HCT116 (cell line): ENCODE measurements around the gene ANXA8.

Experiments
- CEBPB ChIP-seq: IDR thresholded peaks from 2 replicates; pipeline ENCODE4 v1.6.1; 2012; ENCODE audit warnings: low read depth
- EZH2 ChIP-seq: fragments of 200-600 bp; sonication (generic); IDR thresholded peaks from 2 replicates; pipeline ENCODE4 v1.6.1; 2017; ENCODE audit warnings: antibody characterized with exemption, mixed run types
- EZH2phosphoT487 ChIP-seq: fragments of 200-600 bp; IDR thresholded peaks from 2 replicates; pipeline ENCODE4 v1.6.1; 2018; ENCODE audit warnings: antibody characterized with exemption, borderline replicate concordance
- FOSL1 ChIP-seq: IDR thresholded peaks from 2 replicates; pipeline ENCODE4 v1.6.1; 2012; ENCODE audit warnings: low read depth
- JUND ChIP-seq: IDR thresholded peaks from 2 replicates; pipeline ENCODE4 v1.6.1; 2012
- POLR2A ChIP-seq: IDR thresholded peaks from 2 replicates; pipeline ENCODE4 v1.7.0; 2011; ENCODE audit warnings: borderline replicate concordance; ENCODE audit not compliant: insufficient read depth, insufficient read length; ENCODE audit errors: extremely low read depth
- POLR2AphosphoS5 ChIP-seq: IDR thresholded peaks from 2 replicates; pipeline ENCODE4 v1.6.1; 2011; ENCODE audit warnings: mild to moderate bottlenecking, low read depth, low read length, moderate library complexity
- RAD21 ChIP-seq: IDR thresholded peaks from 2 replicates; pipeline ENCODE4 v1.6.1; 2012; ENCODE audit warnings: low read depth, mild to moderate bottlenecking
- SP1 ChIP-seq: IDR thresholded peaks from 2 replicates; pipeline ENCODE4 v1.6.1; 2012; ENCODE audit warnings: low read depth
- YY1 ChIP-seq: IDR thresholded peaks from 2 replicates; pipeline ENCODE4 v1.6.1; 2011; ENCODE audit warnings: low read length, low read depth, moderate library complexity, mild to moderate bottlenecking; ENCODE audit not compliant: insufficient replicate concordance; ENCODE audit errors: extremely low read depth
- ZNF274 ChIP-seq: fragments of 200-500 bp; sonication (Bioruptor generic); IDR thresholded peaks from 2 replicates; pipeline ENCODE4 v1.6.1; 2014; ENCODE audit warnings: mild to moderate bottlenecking, low read depth, low read length, inconsistent platforms
- TF ChIP-seq, protein P1 (sequence below), 3 experiments: fragments of 200-600 bp in 1 of 3; sonication (generic) in 1 of 3; IDR thresholded peaks in 2 of 3; conservative IDR thresholded peaks in 1 of 3; 2 replicates each; pipeline ENCODE4 v1.5.1; 2012 to 2017; ENCODE audit warnings: low read depth in 2 of 3, low read length in 2 of 3, antibody characterized with exemption in 1 of 3, borderline replicate concordance in 1 of 3, control low read depth in 1 of 3, mild to moderate bottlenecking in 1 of 3, mixed read lengths in 1 of 3, mixed run types in 1 of 3, moderate library complexity in 1 of 3; ENCODE audit not compliant: insufficient read depth in 1 of 3
- TF ChIP-seq, protein P2 (sequence below): IDR thresholded peaks from 2 replicates; pipeline ENCODE4 v1.6.1; 2012

DNA sequence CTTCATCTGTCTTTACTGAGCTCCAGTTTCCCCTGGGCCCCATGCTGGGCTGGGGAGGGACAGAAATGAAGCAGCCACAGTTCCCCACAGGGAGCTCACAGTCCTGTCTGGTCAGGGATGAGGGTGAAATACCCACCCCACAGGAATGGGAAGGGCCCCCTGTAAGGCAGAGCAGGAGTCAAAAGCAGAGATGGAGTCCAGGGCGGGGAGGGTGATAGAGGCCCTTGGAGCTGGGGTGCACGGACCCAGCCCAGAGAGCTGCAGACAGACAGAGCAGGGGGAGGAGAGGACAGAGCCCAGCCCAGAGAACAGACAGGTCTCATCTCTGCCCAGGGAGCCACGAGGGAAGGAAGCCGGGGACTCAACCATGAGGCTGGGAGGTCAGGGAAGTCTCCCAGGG is 64.9 kb downstream of the ANXA8 start:
- TF ChIP-seq, protein P1, sequence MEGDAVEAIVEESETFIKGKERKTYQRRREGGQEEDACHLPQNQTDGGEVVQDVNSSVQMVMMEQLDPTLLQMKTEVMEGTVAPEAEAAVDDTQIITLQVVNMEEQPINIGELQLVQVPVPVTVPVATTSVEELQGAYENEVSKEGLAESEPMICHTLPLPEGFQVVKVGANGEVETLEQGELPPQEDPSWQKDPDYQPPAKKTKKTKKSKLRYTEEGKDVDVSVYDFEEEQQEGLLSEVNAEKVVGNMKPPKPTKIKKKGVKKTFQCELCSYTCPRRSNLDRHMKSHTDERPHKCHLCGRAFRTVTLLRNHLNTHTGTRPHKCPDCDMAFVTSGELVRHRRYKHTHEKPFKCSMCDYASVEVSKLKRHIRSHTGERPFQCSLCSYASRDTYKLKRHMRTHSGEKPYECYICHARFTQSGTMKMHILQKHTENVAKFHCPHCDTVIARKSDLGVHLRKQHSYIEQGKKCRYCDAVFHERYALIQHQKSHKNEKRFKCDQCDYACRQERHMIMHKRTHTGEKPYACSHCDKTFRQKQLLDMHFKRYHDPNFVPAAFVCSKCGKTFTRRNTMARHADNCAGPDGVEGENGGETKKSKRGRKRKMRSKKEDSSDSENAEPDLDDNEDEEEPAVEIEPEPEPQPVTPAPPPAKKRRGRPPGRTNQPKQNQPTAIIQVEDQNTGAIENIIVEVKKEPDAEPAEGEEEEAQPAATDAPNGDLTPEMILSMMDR (IDR thresholded peaks at IDR 0.05 in 2 of 3, conservative IDR thresholded peaks at IDR 0.05 in 1 of 3; ENCODE audit: borderline replicate concordance in 1 of 3, insufficient read depth in 1 of 3, low read depth in 2 of 3, low read length in 2 of 3) = no peak
- TF ChIP-seq ZNF274 = no peak
- TF ChIP-seq, protein P2, sequence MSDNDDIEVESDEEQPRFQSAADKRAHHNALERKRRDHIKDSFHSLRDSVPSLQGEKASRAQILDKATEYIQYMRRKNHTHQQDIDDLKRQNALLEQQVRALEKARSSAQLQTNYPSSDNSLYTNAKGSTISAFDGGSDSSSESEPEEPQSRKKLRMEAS = no peak
- TF ChIP-seq POLR2A = no peak
- TF ChIP-seq JUND = no peak
- TF ChIP-seq EZH2 = no peak
- TF ChIP-seq YY1 = no peak
- no peak for TF ChIP-seq FOSL1
- no peak for TF ChIP-seq RAD21
- no peak for TF ChIP-seq SP1
- no peak for TF ChIP-seq EZH2phosphoT487
- no peak for TF ChIP-seq POLR2AphosphoS5
- TF ChIP-seq CEBPB = no peak
